ENCODE results near the gene SLC25A36.

SLC25A36 gene

GRCh38 chr3:140956058-140956835 is 14.6 kb downstream of the SLC25A36 start:
- Histone ChIP-seq H3K9me3 (ENCODE audit: insufficient read depth, low read depth, low read length) (no peaks in the 10 kb centered on the region), H3K36me3 (ENCODE audit: insufficient read depth, low read length) (peaks cover 45% of the 10 kb centered on the region; the same call in 1 of the 2 replicates)

GRCh38 chr3:140972833-140973232 is 31.2 kb downstream of the SLC25A36 start:
- peaks cover 56% of the 10 kb centered on the region for H3K36me3 ChIP-seq (ENCODE audit: insufficient read depth, low read length)
- H3K4me2 ChIP-seq (ENCODE audit: low read depth, low read length, poor library complexity, severe bottlenecking): no peak overlapping the region
- H3K9me2 ChIP-seq (replicated peaks; ENCODE audit: low read depth, low read length): no peaks in the 10 kb centered on the region
- no peaks in the 10 kb centered on the region for H4K20me1 ChIP-seq (ENCODE audit: insufficient read depth, low read length, poor library complexity, severe bottlenecking)
- no peaks in the 10 kb centered on the region for H3F3A ChIP-seq (ENCODE audit: low read depth)
- no peaks in the 10 kb centered on the region for H3K27me3 ChIP-seq (ENCODE audit: insufficient read depth, low read length, poor library complexity, severe bottlenecking)
- H3K9me3 ChIP-seq (ENCODE audit: insufficient read depth, low read depth, low read length): no peaks in the 10 kb centered on the region
- H3K79me2 ChIP-seq (ENCODE audit: insufficient read depth, low read length): no peaks in the 10 kb centered on the region
- H3K4me1 ChIP-seq (ENCODE audit: insufficient read depth, low read length, poor library complexity, severe bottlenecking): no peaks in the 10 kb centered on the region
- H3K9ac ChIP-seq (ENCODE audit: low read depth, low read length, poor library complexity, severe bottlenecking): no peak overlapping the region
- TF ChIP-seq EZH2phosphoT487 (IDR thresholded peaks at IDR 0.05; ENCODE audit: borderline replicate concordance) (no peak), CTCF (conservative IDR thresholded peaks at IDR 0.05; ENCODE audit: low read length) (peak; percentile 64)
- no peak overlapping the region for H2AFZ ChIP-seq (ENCODE audit: low read length)
- no peak overlapping the region for H3K4me3 ChIP-seq (ENCODE audit: low read length, poor library complexity, severe bottlenecking)

More at GRCh38 chr3:140956058-140956835, 14.6 kb downstream of the SLC25A36 start:
- Histone ChIP-seq H3K4me3 (ENCODE audit: low read length, poor library complexity, severe bottlenecking) (no peak overlapping the region), H3K4me2 (ENCODE audit: low read depth, low read length, poor library complexity, severe bottlenecking) (no peak overlapping the region), H3K27me3 (ENCODE audit: insufficient read depth, low read length, poor library complexity, severe bottlenecking) (no peaks in the 10 kb centered on the region), H4K20me1 (ENCODE audit: insufficient read depth, low read length, poor library complexity, severe bottlenecking) (peaks cover 58% of the 10 kb centered on the region), H3K9me2 (replicated peaks; ENCODE audit: low read depth, low read length) (no peaks in the 10 kb centered on the region), H2AFZ (ENCODE audit: low read length) (no peak overlapping the region), H3F3A (ENCODE audit: low read depth) (no peaks in the 10 kb centered on the region; the same call in 1 of the 2 replicates), H3K4me1 (ENCODE audit: insufficient read depth, low read length, poor library complexity, severe bottlenecking) (peaks cover 25% of the 10 kb centered on the region), H3K79me2 (ENCODE audit: insufficient read depth, low read length) (peaks cover 80% of the 10 kb centered on the region), H3K9ac (ENCODE audit: low read depth, low read length, poor library complexity, severe bottlenecking) (no peak overlapping the region)
- TF ChIP-seq EZH2phosphoT487 (IDR thresholded peaks at IDR 0.05; ENCODE audit: borderline replicate concordance): no peak
- no peak for TF ChIP-seq CTCF (conservative IDR thresholded peaks at IDR 0.05; ENCODE audit: low read length)

- no peak overlapping the region for H3K4me2 ChIP-seq (ENCODE audit: low read depth, low read length, poor library complexity, severe bottlenecking)
- H3K4me3 ChIP-seq (ENCODE audit: low read length, poor library complexity, severe bottlenecking): no peak overlapping the region
- no peaks in the 10 kb centered on the region for H3F3A ChIP-seq (ENCODE audit: low read depth)
- H3K27me3 ChIP-seq (ENCODE audit: insufficient read depth, low read length, poor library complexity, severe bottlenecking): no peaks in the 10 kb centered on the region
- peaks cover 58% of the 10 kb centered on the region for H3K36me3 ChIP-seq (ENCODE audit: insufficient read depth, low read length)
- H3K9me2 ChIP-seq (replicated peaks; ENCODE audit: low read depth, low read length): no peaks in the 10 kb centered on the region
- TF ChIP-seq EZH2phosphoT487 (IDR thresholded peaks at IDR 0.05; ENCODE audit: borderline replicate concordance) (no peak), CTCF (conservative IDR thresholded peaks at IDR 0.05; ENCODE audit: low read length) (no peak)
- H3K4me1 ChIP-seq (ENCODE audit: insufficient read depth, low read length, poor library complexity, severe bottlenecking): no peaks in the 10 kb centered on the region
- H3K9me3 ChIP-seq (ENCODE audit: insufficient read depth, low read depth, low read length): no peaks in the 10 kb centered on the region
- no peaks in the 10 kb centered on the region for H4K20me1 ChIP-seq (ENCODE audit: insufficient read depth, low read length, poor library complexity, severe bottlenecking)
- H3K9ac ChIP-seq (ENCODE audit: low read depth, low read length, poor library complexity, severe bottlenecking): no peak overlapping the region
- no peaks in the 10 kb centered on the region for H3K79me2 ChIP-seq (ENCODE audit: insufficient read depth, low read length)
- no peak overlapping the region for H2AFZ ChIP-seq (ENCODE audit: low read length)
Observed at GRCh38 chr3:140974900-140975299, 33.3 kb downstream of the SLC25A36 start.
